Glomerular endothelial cell (primary cell): ENCODE data around the gene ZNF891. TPM values are rescaled to one million over a fixed set of nuclear protein-coding genes. Genes with fewer than 3 reads are reported as not detected.

ENCODE experiments used
- DNase-seq: peaks from one replicate; pipeline ENCODE4 v3.0.0-alpha.2; 2011; ENCODE audit warnings: low read depth, low spot score; ENCODE audit errors: extremely low read depth
- total RNA-seq: library from RNA; depleted of rRNA; stranded (reverse); fragments of >200 nt; gene quantifications from 2 replicates; pipeline ENCODE4 v1.2.3, GENCODE V29; 2015

The ZNF891 gene
- total RNA-seq, 1 donor from 2014 or later = 1.7 TPM

DNA sequence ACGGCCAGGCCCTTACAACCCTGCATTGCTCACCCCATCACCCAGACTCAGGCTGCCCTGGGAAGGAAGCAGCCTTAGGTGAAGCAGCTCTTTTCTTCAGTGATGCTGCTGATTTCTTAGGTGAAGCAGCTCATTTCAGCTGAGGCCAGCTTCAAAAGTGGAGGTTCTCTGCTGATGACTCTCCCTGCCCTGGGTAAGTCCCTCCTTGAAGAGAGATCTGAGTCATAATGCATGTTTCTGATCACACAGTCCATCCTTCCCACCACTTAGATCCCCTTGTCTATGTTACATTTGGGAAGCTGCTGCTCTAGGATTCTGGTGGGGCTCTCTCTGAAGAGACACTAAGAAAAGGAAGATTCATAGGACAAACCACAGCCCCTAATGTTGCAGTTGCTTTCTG is 66.5 kb downstream of the ZNF891 start:
- no peak for DNase-seq

DNA sequence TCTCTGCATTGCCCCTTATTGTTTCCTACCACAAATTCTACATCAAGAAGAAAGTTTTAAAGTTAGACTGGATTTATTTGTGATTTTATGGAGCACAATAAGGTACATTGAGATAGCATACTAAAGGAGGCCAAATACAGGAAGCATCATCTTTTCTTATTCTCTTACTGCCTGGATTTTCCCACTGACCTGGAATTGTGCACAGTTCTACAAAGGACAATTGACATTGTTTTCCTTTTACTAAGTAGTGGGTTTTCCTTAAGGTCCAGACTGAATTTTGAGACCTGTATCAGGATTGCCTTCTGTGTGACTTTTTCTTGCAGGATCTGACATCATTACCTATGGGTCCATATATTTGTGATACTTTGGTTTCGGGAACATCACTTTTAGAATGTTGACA is 68.1 kb downstream of the ZNF891 start:
- DNase-seq = no peak

DNA sequence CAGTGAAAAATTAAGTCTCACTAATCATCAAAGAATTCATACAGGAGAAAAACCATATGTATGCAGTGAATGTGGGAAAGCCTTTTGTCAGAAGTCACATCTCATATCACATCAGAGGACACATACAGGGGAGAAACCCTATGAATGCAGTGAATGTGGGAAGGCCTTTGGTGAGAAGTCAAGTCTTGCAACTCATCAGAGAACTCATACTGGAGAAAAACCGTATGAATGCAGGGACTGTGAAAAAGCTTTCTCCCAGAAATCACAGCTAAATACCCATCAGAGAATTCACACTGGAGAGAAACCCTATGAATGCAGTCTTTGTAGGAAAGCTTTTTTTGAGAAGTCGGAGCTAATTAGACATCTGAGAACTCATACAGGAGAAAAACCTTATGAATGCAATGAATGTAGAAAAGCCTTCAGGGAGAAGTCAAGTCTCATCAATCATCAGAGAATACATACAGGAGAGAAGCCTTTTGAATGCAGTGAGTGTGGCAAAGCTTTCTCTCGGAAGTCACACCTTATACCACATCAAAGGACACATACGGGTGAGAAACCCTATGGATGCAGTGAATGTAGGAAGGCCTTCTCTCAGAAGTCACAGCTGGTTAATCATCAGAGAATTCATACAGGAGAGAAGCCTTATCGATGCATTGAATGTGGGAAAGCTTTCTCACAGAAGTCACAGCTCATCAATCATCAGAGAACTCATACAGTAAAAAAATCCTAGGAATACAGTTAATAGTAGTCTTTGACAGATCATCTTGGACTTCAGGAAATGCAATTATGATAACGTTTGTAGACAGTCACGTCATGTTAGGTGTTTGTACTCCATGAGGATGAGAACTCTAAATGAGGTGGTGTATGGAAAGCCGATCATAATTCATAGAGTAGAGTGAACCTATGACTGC is 71.6 kb downstream of the ZNF891 start:
- no peak for DNase-seq

GRCh38 chr12:133057446-133057845 is 72.6 kb downstream of the ZNF891 start:
- DNase-seq = no peak

Other genes with a start within 250 kb of the ZNF891 start
- 42.1 and 71.8 TPM in 2 replicates for gene CHFR, start 242.7 kb downstream of the ZNF891 start, total RNA-seq
- 5.7 and 6.2 TPM in 2 replicates for gene ZNF605, start 174.0 kb downstream of the ZNF891 start, total RNA-seq
- 6.5 and 8.6 TPM in 2 replicates for gene ZNF26, start 143.9 kb downstream of the ZNF891 start, total RNA-seq
- 20.1 and 20.9 TPM in 2 replicates for gene ZNF84, start 92.8 kb downstream of the ZNF891 start, total RNA-seq
- gene ZNF140, start 49.4 kb downstream of the ZNF891 start, total RNA-seq = 10.0 and 15.5 TPM in 2 replicates
- 1.8 and 7.3 TPM in 2 replicates for gene ZNF10, start 353 bp upstream of the ZNF891 start, total RNA-seq
- gene ZNF268, start 51.2 kb upstream of the ZNF891 start, total RNA-seq = 10.9 and 35.6 TPM in 2 replicates
- gene ANHX, start 105.6 kb upstream of the ZNF891 start, total RNA-seq = not detected in 2 replicates